ENCODE results near the gene LSM4. TPM values are rescaled to one million over a fixed set of nuclear protein-coding genes. Genes with fewer than 3 reads are reported as not detected.
A peak's percentile ranks its signal among the peaks of the same experiment; 100 is the strongest.

Gene LSM4
- total and polyA plus RNA-seq, 2 of the 13 experiments (the other 11 are each of a cell fraction or from before 2014, with no cell fraction given): 65.8 to 166 TPM

DNA sequence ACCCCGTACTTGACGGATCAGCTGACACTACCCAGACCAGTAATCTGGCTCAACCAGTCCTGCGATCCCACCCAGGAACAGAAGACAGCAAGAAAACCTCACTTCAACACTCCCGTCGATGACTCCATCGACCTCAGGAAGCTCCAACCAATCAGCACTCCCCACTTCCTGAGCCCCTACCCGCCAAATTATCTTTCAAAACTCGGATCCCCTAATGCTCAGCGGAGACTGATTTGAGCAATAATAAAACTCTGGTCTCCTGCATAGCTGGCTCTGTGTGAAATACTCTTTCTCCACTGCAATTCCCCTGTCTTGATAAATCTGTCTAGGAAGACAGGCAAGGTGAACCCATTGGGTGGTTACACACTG, 1.2 kb downstream of the LSM4 start (continued):
- TF ChIP-seq ERF (CRISPR knock-in tag; IDR thresholded peaks at IDR 0.05) (no peak), TSC22D2 (CRISPR knock-in tag; IDR thresholded peaks at IDR 0.05; ENCODE audit: borderline replicate concordance) (no peak), FOSL2 (CRISPR knock-in tag; IDR thresholded peaks at IDR 0.05) (peak; percentile 2; the same call in 1 of the 2 replicates), GFI1 (CRISPR knock-in tag; IDR thresholded peaks at IDR 0.05; ENCODE audit: borderline replicate concordance) (no peak), HNRNPL (IDR thresholded peaks at IDR 0.05; ENCODE audit: low read depth, low read length) (no peak), ZNF564 (CRISPR knock-in tag; IDR thresholded peaks at IDR 0.05) (no peak), FOXA1 (IDR thresholded peaks at IDR 0.05) (no peak), FOXA1 (CRISPR knock-in tag; IDR thresholded peaks at IDR 0.05) (no peak), NCOA2 (CRISPR knock-in tag; IDR thresholded peaks at IDR 0.05) (no peak), CEBPZ (IDR thresholded peaks at IDR 0.05; ENCODE audit: low read length) (no peak), ZFP41 (CRISPR knock-in tag; IDR thresholded peaks at IDR 0.05; ENCODE audit: borderline replicate concordance) (no peak), ZBTB38 (CRISPR knock-in tag; IDR thresholded peaks at IDR 0.05) (peak; percentile 80), ZNF644 (CRISPR knock-in tag; IDR thresholded peaks at IDR 0.05; ENCODE audit: low read depth) (no peak), TCF7 (IDR thresholded peaks at IDR 0.05; ENCODE audit: low read depth) (no peak)
- TF ChIP-seq, protein P1, sequence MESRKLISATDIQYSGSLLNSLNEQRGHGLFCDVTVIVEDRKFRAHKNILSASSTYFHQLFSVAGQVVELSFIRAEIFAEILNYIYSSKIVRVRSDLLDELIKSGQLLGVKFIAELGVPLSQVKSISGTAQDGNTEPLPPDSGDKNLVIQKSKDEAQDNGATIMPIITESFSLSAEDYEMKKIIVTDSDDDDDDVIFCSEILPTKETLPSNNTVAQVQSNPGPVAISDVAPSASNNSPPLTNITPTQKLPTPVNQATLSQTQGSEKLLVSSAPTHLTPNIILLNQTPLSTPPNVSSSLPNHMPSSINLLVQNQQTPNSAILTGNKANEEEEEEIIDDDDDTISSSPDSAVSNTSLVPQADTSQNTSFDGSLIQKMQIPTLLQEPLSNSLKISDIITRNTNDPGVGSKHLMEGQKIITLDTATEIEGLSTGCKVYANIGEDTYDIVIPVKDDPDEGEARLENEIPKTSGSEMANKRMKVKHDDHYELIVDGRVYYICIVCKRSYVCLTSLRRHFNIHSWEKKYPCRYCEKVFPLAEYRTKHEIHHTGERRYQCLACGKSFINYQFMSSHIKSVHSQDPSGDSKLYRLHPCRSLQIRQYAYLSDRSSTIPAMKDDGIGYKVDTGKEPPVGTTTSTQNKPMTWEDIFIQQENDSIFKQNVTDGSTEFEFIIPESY (CRISPR knock-in tag; IDR thresholded peaks at IDR 0.05): 0 out of 2 replicates have a peak, but pooled peaks have one; percentile 43
- TF ChIP-seq, protein P2, sequence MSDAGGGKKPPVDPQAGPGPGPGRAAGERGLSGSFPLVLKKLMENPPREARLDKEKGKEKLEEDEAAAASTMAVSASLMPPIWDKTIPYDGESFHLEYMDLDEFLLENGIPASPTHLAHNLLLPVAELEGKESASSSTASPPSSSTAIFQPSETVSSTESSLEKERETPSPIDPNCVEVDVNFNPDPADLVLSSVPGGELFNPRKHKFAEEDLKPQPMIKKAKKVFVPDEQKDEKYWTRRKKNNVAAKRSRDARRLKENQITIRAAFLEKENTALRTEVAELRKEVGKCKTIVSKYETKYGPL (CRISPR knock-in tag; IDR thresholded peaks at IDR 0.05): no peak
